Muscle of leg (tissue), 11 donors: ENCODE data around the gene LHPP. TPM values are rescaled to one million over a fixed set of nuclear protein-coding genes. Genes with fewer than 3 reads are reported as not detected.
A peak's percentile ranks its signal among the peaks of the same experiment; 100 is the strongest.

Experiments used
- DNase-seq: peaks from one replicate; pipeline ENCODE4 v3.0.0; 2013
- H3K27ac ChIP-seq: one replicate; pipeline ENCODE4 v1.5.1; 2013; ENCODE audit warnings: mild to moderate bottlenecking, low read length, control low read depth
- H3K27me3 ChIP-seq: one replicate; pipeline ENCODE4 v1.6.1; 2013; ENCODE audit warnings: low read length; ENCODE audit not compliant: control insufficient read depth, insufficient read depth
- H3K36me3 ChIP-seq: one replicate; pipeline ENCODE4 v1.6.1; 2013; ENCODE audit warnings: low read length; ENCODE audit not compliant: control insufficient read depth, insufficient read depth
- H3K4me1 ChIP-seq: one replicate; pipeline ENCODE4 v1.6.1; 2013; ENCODE audit warnings: low read length; ENCODE audit not compliant: control insufficient read depth, insufficient read depth
- H3K4me3 ChIP-seq: one replicate; pipeline ENCODE4 v1.5.1; 2013; ENCODE audit warnings: low read length, control low read depth
- H3K9me3 ChIP-seq: replicated peaks from 2 replicates; pipeline ENCODE4 v1.6.1; 2013; ENCODE audit warnings: low read depth, low read length; ENCODE audit not compliant: control insufficient read depth
- WGBS: methylation state at CpG from one replicate; pipeline ENCODE4 v1.1.5; 2013; ENCODE audit warnings: missing lambda C conversion rate; ENCODE audit not compliant: insufficient coverage; 5-methylcytosine and 5-hydroxymethylcytosine counted together
- polyA plus RNA-seq, 8 donors: library from polyadenylated mRNA; unstranded; fragments of 120-200 nt; gene quantifications; one replicate each; pipeline versions ENCODE4 v1.2.1 to v1.2.3, GENCODE V29; 2013; ENCODE audit warnings: inconsistent platforms in 1 of 8, low replicate concordance in 1 of 8; ENCODE audit not compliant: insufficient read length in 8 of 8, insufficient read depth in 1 of 8
- total RNA-seq: library from RNA; stranded (reverse); fragments of 120-200 nt; gene quantifications from one replicate; pipeline ENCODE4 v1.2.4, GENCODE V29; 2013

LHPP gene
- total and polyA plus RNA-seq, 9 donors = 2.9 to 9.9 (median 8.0) TPM

GRCh38 chr10:124569623-124570470 is 108.2 kb downstream of the LHPP start:
- DNase-seq = no peak
- peak overlapping the region; percentile 54 for H3K27ac ChIP-seq
- no peaks in the 10 kb centered on the region for H3K36me3 ChIP-seq
- peaks cover 49% of the 10 kb centered on the region for H3K4me1 ChIP-seq
- WGBS = 73% methylated on average over 5 of the region's 11 CpGs
- H3K27me3 ChIP-seq = no peaks in the 10 kb centered on the region
- H3K4me3 ChIP-seq = no peak overlapping the region
- H3K9me3 ChIP-seq = no peaks in the 10 kb centered on the region

DNA sequence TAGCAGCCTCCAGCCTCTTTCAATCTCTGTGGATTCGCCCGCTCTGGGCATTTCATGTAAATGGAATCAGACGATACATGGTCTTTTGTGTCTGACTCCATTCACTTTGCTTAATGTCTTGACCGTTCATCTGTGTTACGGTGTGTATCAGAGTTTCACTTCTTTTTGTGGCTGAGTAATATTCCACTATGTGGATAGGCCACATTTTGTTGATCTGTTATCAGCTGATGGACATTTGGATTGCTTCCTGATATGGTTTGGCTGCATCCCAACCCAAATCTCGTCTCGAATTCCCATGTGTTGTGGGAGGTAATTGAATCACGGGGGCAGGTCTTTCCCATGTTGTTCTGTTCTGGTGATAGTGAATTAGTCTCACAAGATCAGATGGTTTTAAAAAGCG is 109.0 kb downstream of the LHPP start:
- no peaks in the 10 kb centered on the region for H3K9me3 ChIP-seq
- no peak for DNase-seq

DNA sequence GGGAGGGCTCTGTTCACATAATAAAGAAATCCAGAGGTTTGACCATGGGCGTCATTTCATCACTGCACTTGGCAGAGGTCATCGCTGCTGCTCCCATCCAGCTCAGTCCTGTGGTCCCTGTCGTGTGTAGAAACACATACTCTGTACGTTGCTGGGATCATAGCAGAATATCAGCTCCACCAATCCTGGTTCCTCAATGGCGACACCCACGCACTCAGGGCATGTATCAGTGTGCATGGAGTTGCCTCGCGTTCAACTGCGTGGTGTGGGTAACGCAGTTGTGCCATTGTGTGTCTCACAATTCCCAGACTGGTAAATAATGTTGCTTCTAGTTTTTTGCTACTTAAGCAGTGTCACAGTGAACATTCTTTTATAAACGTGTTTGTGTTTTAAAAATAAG is 111.1 kb downstream of the LHPP start:
- WGBS = 83% methylated on average over 10 of the region's 11 CpGs
- no peak overlapping the region for H3K27ac ChIP-seq
- H3K36me3 ChIP-seq = no peaks in the 10 kb centered on the region
- H3K4me3 ChIP-seq = no peak overlapping the region
- H3K9me3 ChIP-seq = no peaks in the 10 kb centered on the region
- no peaks in the 10 kb centered on the region for H3K27me3 ChIP-seq
- peaks cover 22% of the 10 kb centered on the region for H3K4me1 ChIP-seq
- no peak for DNase-seq

More for the DNA sequence above, 109.0 kb downstream of the LHPP start:
- WGBS = 84% methylated on average over 8 of the region's 9 CpGs
- no peak overlapping the region for H3K27ac ChIP-seq
- H3K36me3 ChIP-seq = no peaks in the 10 kb centered on the region
- H3K27me3 ChIP-seq = no peaks in the 10 kb centered on the region
- H3K4me3 ChIP-seq = no peak overlapping the region
- peaks cover 41% of the 10 kb centered on the region for H3K4me1 ChIP-seq

DNA sequence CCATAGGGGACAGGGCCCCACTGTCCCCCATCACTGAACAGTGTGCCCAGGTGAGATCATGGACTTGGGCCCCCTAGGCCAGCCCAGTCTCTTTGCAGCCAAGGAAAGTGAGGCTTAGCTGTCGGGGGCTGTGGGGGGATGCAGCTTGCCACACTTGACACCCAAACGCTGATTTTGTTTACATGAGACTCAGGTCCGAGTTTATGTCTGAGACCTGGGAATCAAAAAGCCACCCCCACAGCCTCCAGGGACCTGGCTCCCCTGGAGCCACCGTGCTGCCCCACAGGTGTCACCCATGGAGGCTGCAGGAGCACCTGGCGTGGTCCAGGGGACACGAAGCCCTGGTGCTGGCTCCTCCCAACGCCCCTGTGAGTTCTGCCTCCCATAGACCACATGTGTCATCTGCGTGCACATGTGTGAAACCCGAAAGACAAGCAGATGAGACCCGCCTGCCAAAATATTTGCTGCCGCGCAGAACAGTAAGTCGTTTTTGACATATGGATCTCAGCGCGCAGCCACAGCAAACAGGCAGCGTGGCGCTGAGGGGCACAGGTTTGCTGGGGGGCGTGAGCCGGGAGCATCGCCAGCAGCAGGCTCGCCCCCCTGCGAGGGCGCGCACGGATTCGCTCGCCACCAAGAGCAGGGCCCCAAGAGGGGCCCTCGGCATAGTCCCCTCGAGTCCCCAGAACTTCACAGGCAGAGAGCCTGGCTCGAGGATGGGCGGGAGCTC is 112.3 kb downstream of the LHPP start:
- Histone ChIP-seq H3K27ac (no peak overlapping the region), H3K36me3 (no peaks in the 10 kb centered on the region), H3K4me3 (no peak overlapping the region), H3K27me3 (no peaks in the 10 kb centered on the region), H3K9me3 (no peaks in the 10 kb centered on the region), H3K4me1 (peaks cover 20% of the 10 kb centered on the region)
- 80% methylated on average over 27 of the region's 31 CpGs for WGBS
- no peak for DNase-seq

DNA sequence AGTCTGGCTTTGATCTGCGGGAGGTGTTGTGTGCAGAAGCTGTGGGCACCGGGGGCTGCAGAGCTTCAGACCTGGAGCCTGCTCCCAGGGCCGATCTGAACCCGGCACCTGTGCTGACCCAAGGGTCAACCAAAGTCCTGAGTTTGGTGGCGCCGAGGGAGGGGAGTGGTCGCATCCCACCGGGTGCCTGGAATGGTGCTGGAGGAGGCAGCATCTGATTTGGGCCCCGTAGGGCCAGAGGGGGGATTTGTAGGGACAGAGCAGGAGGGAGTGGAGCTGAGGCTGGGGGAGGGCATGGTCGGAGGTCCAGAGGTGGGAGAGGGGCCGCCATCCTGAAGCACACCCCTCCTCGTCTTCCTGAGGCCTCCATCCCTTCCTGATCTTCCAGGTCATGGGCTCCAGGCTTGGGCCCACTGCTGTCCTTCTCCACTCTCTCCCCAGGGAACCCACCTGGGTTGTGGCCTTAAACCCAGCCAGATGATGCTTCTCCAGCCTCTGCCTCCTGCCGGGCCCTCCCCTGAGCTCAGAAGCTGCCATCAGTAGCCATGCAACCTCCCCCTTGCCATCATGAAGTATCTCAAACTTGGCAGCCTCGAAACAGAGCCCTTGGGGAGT is 112.9 kb downstream of the LHPP start:
- H3K36me3 ChIP-seq = no peaks in the 10 kb centered on the region
- H3K27me3 ChIP-seq = no peaks in the 10 kb centered on the region
- WGBS = 86% methylated on average over 10 of the region's 14 CpGs
- no peak overlapping the region for H3K27ac ChIP-seq
- H3K4me1 ChIP-seq = peaks cover 17% of the 10 kb centered on the region
- no peak for DNase-seq
- no peak overlapping the region for H3K4me3 ChIP-seq
- no peaks in the 10 kb centered on the region for H3K9me3 ChIP-seq

DNA sequence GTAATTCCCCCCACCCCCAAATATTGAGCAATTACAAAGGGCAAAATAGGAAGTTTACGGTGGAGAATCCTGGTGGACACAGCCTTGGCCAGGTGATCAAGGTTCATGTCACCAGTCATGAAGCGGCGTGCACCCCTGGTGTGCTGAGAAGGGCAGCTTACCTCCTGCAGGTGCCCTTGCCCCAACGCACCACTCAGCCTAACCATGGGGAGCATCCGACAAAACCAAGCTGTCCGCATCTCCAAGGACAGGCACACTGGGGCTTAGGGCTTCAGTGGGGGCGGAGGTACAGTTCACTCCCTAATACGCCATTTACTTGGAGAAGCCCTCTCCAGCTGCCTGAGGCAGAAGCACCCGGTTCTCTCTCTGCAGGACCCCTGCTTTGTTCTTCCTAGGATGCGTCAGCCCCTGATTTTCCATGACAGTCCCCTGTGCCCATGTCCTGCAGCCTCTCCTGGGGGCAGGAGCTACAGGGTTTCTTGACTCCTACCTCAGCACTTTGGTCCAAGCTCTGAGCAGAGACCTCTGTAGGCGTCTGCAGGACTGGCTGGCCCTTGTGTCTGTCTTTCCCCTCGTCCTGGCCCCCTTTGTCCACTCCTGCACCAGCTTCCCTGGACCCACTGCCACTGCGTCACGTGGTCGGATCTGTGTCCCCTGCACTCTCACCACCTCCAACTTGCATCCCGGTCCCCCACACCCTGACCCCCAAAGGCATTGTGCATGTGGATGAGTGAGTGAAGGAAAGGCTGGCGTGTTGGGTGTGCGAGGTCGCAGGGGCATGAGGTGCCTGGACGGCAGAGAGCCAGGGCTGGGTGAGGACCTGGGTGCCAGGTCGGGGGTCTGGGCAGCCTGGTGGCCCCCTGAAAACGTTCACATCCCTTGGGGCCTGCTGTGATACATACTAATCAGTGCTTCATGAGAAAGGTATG is 113.7 kb downstream of the LHPP start:
- 78% methylated on average over 18 of the region's 22 CpGs for WGBS
- Histone ChIP-seq H3K27me3 (no peaks in the 10 kb centered on the region), H3K36me3 (no peaks in the 10 kb centered on the region), H3K4me1 (peaks cover 10% of the 10 kb centered on the region), H3K27ac (no peak overlapping the region), H3K9me3 (no peaks in the 10 kb centered on the region), H3K4me3 (no peak overlapping the region)
- DNase-seq = no peak

DNA sequence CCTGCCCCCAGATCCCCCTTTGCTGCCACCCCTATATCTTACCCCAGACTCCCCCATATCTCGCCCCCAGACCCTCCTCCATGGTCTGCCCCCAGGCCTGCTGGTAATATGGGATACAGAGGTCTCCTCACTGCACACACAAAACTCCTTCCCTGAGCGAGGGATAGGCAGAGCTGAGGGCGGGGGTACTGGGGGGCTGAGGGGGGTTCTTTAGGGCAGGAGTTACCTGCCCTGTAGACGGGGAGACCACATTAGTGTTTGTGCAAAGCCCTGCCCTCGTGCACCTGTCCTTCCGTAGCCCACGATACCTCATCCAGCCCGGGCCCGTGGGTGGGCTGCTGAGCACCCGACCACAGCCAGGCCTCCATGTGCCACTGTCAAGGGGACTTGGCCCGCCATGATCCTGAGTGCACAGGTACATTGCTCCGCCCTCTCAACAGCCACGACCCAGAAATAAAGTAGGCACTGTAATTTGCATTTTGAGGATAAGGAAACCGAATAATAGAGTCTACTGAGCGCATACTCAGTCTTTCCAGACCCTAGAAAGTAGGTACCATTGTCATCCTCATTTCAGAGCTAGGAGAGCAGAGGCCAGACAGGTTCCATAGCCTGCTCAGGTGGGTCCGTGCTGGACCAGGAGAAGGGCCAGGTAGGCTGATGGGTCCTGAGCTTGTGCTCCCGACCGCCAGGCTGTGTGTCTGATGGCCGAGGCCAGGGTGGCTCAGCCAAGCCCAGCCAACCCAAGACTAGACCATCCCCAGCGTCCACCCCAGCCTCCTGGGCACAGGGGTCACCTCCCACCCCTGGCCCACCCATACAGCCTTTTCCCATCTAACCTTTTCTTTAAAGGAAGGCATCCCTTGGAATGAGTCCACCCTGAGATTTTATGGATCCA is 115.2 kb downstream of the LHPP start:
- no peak overlapping the region for H3K4me3 ChIP-seq
- H3K36me3 ChIP-seq = no peaks in the 10 kb centered on the region
- no peaks in the 10 kb centered on the region for H3K27me3 ChIP-seq
- peaks cover 10% of the 10 kb centered on the region for H3K4me1 ChIP-seq
- no peaks in the 10 kb centered on the region for H3K9me3 ChIP-seq
- DNase-seq = no peak
- H3K27ac ChIP-seq = no peak overlapping the region
- WGBS = 85% methylated on average over 17 of the region's 20 CpGs

GRCh38 chr10:124577651-124578050 is 116.0 kb downstream of the LHPP start:
- Histone ChIP-seq H3K27ac (no peak overlapping the region), H3K4me1 (peaks cover 10% of the 10 kb centered on the region), H3K36me3 (no peaks in the 10 kb centered on the region), H3K27me3 (no peaks in the 10 kb centered on the region), H3K9me3 (no peaks in the 10 kb centered on the region), H3K4me3 (no peak overlapping the region)
- DNase-seq = no peak
- WGBS = 85% methylated on average over 3 of the region's 3 CpGs
